Measurements from ENCODE around the gene RNASE13.
"Not testable (repeated sequence)": the region's sequence is repeated elsewhere in the genome, so short reads cannot be mapped to it uniquely, and the experiment has no call there.

RNASE13 gene

DNA sequence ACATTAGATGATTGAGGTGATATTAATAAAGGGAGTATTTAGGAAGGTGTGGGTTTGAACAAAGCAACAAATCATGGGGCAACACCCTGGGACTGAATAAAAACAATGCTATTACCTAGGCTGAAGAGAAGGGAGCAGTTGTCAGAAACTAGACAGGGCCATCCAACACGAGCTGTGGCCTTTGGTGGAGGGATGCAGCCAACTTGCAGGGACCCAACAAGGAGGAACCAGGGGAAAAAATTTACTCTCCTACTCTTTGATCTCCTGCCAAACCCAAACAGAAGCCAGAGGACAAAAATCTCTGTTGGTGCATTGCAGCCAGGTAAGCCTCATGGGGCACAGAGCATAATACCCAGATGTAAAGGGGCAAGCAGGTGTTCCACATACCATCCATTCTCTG, 23.5 kb downstream of the RNASE13 start:
- H3K36me3 ChIP-seq, result no peaks in the 10 kb centered on the region
- no peak overlapping the region for H3K9ac ChIP-seq
- H3K4me3 ChIP-seq, result no peak overlapping the region
- TF ChIP-seq Cebpa-rat (IDR thresholded peaks at IDR 0.05), result no peak
- no peak overlapping the region for H3K27ac ChIP-seq
- H4K20me1 ChIP-seq, result no peaks in the 10 kb centered on the region; a peak in 1 of 22 replicates
- no peak overlapping the region for H3K4me2 ChIP-seq
- H3K9me3 ChIP-seq (replicated peaks in 1 of 11), result no peaks in the 10 kb centered on the region
- H3K4me1 ChIP-seq, result peaks cover 0 to 13% (median 0%) of the 10 kb centered on the region in 10 experiments; a peak in 9 of 20 replicates
- H3K27me3 ChIP-seq, result no peaks in the 10 kb centered on the region

DNA sequence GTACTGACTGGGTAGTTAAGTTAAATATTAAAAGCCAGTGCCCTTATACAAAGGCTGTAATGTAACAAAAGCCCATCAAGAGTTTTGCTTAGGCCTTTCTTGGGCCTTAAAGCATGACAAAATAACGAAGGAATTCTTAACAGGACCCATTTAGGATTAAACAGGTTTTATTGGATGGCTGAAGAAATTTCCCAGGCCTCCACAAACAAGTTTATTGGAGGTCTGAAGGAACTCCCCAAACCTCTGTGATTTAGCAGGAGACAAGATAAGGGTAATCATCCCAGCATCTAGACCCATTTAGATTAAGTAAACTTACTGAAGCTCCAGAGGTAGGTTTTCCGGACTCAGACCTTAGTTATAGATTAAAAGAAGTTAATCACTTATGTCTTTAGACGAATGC, 24.9 kb downstream of the RNASE13 start:
- H3K36me3 ChIP-seq; H3K4me3 ChIP-seq; H3K27ac ChIP-seq; H3K9me3 ChIP-seq (replicated peaks in 1 of 11); H4K20me1 ChIP-seq; H3K9ac ChIP-seq; H3K4me1 ChIP-seq; H3K27me3 ChIP-seq; H3K4me2 ChIP-seq: not testable (repeated sequence)

DNA sequence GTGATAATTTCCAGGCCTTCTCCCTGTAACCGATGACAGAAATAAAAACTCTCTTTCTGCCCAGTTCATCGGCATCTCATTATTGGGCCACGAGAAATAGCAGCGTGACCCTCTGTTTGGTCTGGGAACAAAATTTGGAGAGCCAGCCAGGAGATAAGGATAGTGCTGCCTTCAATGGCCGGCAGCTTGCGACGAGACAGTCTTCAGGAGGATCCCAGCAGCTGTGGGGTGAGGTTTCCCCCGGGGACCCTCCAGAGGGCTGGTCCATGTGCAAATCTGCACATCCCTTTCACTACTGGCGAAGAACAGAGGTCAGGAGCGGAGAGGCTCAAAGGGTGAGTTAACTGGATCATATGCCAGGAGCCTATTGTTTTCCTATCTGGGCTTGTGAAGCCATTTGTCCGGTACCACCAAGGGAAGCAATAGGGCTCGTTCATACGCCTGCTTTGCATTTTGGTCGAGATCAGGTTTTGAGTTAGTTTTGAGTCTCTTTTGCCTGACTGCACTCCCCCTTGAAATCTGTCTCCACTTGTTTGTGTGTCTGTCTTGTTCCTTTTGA, 30.7 kb downstream of the RNASE13 start:
- Histone ChIP-seq H3K9me3 (replicated peaks in 1 of 11) (no peaks in the 10 kb centered on the region), H3K27ac (no peak overlapping the region), H3K4me2 (peak overlapping the region in 6 of 11 experiments; percentile 3 to 42 (median 20); a peak in 6 of 22 replicates), H3K27me3 (no peaks in the 10 kb centered on the region), H3K36me3 (no peaks in the 10 kb centered on the region), H3K9ac (no peak overlapping the region), H3K4me1 (peaks cover 0 to 10% (median 5%) of the 10 kb centered on the region in 10 experiments; a peak in 11 of 20 replicates), H4K20me1 (no peaks in the 10 kb centered on the region), H3K4me3 (no peak overlapping the region)
- no peak for TF ChIP-seq Cebpa-rat (IDR thresholded peaks at IDR 0.05)

- Histone ChIP-seq H3K27me3 (no peaks in the 10 kb centered on the region), H3K4me3 (no peak overlapping the region), H3K4me1 (peaks cover 0 to 10% (median 5%) of the 10 kb centered on the region in 10 experiments; a peak in 11 of 20 replicates), H3K36me3 (peaks cover 13 to 22% (median 16%) of the 10 kb centered on the region in 11 experiments), H3K4me2 (no peak overlapping the region), H3K27ac (no peak overlapping the region), H3K9ac (no peak overlapping the region), H4K20me1 (no peaks in the 10 kb centered on the region), H3K9me3 (replicated peaks in 1 of 11) (no peaks in the 10 kb centered on the region)
- TF ChIP-seq Cebpa-rat (IDR thresholded peaks at IDR 0.05), result no peak
Observed at GRCh38 chr14:21001218-21001617, 33.4 kb downstream of the RNASE13 start.

DNA sequence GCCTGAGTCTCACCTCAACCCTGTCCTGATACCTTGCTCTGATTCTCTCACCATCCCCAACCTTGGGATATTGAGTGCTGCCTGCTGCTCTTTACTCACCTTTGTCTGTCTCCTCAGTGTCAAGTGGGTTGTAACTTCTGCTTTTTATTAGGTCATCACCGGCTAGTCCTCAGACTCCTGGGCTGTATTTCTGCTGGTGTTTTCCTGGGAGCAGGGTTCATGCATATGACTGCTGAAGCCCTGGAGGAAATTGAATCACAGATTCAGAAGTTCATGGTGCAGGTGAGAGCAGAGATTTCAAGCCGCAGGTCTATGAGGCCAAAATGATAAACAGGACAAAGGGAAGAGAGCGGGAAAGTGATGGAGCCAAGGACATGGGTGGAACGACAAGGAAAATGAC, 35.0 kb downstream of the RNASE13 start:
- Histone ChIP-seq H3K4me1 (peaks cover 0 to 10% (median 5%) of the 10 kb centered on the region in 10 experiments; a peak in 11 of 20 replicates), H3K36me3 (peaks cover 29 to 38% (median 32%) of the 10 kb centered on the region in 11 experiments), H3K9ac (no peak overlapping the region), H3K27ac (no peak overlapping the region), H4K20me1 (0 out of 22 replicates have a peak, but pooled peaks cover 0 to 6% (median 0%) of the 10 kb centered on the region in 11 experiments), H3K9me3 (replicated peaks in 1 of 11) (no peaks in the 10 kb centered on the region), H3K27me3 (no peaks in the 10 kb centered on the region), H3K4me3 (no peak overlapping the region), H3K4me2 (no peak overlapping the region)
- TF ChIP-seq Cebpa-rat (IDR thresholded peaks at IDR 0.05), result no peak

GRCh38 chr14:20998674-20999366, 35.8 kb downstream of the RNASE13 start, which contains the start of gene SLC39A2:
Gene SLC39A2 (plus strand): TSS chr14:20999293. CDS start chr14:20999447, 154 bp downstream.
- Histone ChIP-seq H3K27ac (no peak within 1 kb of the TSS), H3K4me1 (peaks cover 0 to 3% (median under 1%) of the 10 kb centered on the region in 10 experiments; a peak in 11 of 20 replicates), H3K9me3 (replicated peaks in 1 of 11) (no peaks in the 10 kb centered on the region), H3K9ac (no peak within 1 kb of the TSS; a peak in 1 of 22 replicates), H3K36me3 (peaks cover 37 to 46% (median 40%) of the 10 kb centered on the region in 11 experiments), H3K4me2 (no peak within 1 kb of the TSS), H3K4me3 (no peak within 1 kb of the TSS), H3K27me3 (no peaks in the 10 kb centered on the region), H4K20me1 (peaks cover 0 to 7% (median 0%) of the 10 kb centered on the region in 11 experiments; a peak in 1 of 22 replicates)
- TF ChIP-seq Cebpa-rat (IDR thresholded peaks at IDR 0.05), result no peak

GRCh38 chr14:20998139-20998538, 36.5 kb downstream of the RNASE13 start:
- Histone ChIP-seq H3K27me3 (no peaks in the 10 kb centered on the region), H4K20me1 (peaks cover 0 to 7% (median 0%) of the 10 kb centered on the region in 11 experiments; a peak in 1 of 22 replicates), H3K27ac (no peak overlapping the region), H3K4me1 (no peaks in the 10 kb centered on the region), H3K4me2 (no peak overlapping the region), H3K4me3 (no peak overlapping the region), H3K9me3 (replicated peaks in 1 of 11) (no peaks in the 10 kb centered on the region), H3K36me3 (peaks cover 44 to 53% (median 46%) of the 10 kb centered on the region in 11 experiments), H3K9ac (no peak overlapping the region; a peak in 1 of 22 replicates)
- no peak for TF ChIP-seq Cebpa-rat (IDR thresholded peaks at IDR 0.05)

DNA sequence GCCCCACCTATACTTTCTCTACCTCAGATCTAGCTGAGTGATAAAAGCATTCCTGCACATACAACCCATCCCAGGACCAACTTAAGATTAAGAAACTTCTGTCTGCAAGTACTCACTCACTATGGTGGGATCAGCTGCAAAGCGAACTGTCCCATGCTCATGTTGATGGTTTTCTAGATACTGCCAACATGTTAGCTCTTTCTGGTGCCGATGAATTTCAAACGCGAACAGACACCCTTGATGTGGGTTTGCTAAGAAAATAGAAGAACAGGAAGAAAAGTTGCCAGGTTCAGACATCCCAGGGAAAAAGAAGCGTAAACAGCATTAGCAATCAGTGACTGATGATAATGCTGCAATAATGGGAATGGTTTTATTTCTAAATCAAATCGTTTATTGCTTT, 37.0 kb downstream of the RNASE13 start:
- no peak overlapping the region for H3K27ac ChIP-seq
- no peak for TF ChIP-seq Cebpa-rat (IDR thresholded peaks at IDR 0.05)
- peaks cover 0 to 4% (median 0%) of the 10 kb centered on the region in 10 experiments; a peak in 2 of 20 replicates for H3K4me1 ChIP-seq
- peaks cover 49 to 59% (median 52%) of the 10 kb centered on the region in 11 experiments for H3K36me3 ChIP-seq
- H3K4me3 ChIP-seq, result no peak overlapping the region
- no peaks in the 10 kb centered on the region for H3K27me3 ChIP-seq
- H3K9ac ChIP-seq, result no peak overlapping the region
- H3K9me3 ChIP-seq (replicated peaks in 1 of 11), result no peaks in the 10 kb centered on the region
- H3K4me2 ChIP-seq, result no peak overlapping the region
- peaks cover 0 to 7% (median 0%) of the 10 kb centered on the region in 11 experiments; a peak in 3 of 22 replicates for H4K20me1 ChIP-seq

GRCh38 chr14:20997115-20997514, 37.5 kb downstream of the RNASE13 start:
- TF ChIP-seq Cebpa-rat (IDR thresholded peaks at IDR 0.05), result no peak
- Histone ChIP-seq H4K20me1 (peaks cover 0 to 8% (median 0%) of the 10 kb centered on the region in 11 experiments; a peak in 3 of 22 replicates), H3K4me2 (no peak overlapping the region), H3K36me3 (peaks cover 54 to 63% (median 57%) of the 10 kb centered on the region in 11 experiments), H3K27ac (no peak overlapping the region), H3K4me1 (peaks cover 0 to 9% (median under 1%) of the 10 kb centered on the region in 10 experiments; a peak in 6 of 20 replicates), H3K27me3 (no peaks in the 10 kb centered on the region), H3K9me3 (replicated peaks in 1 of 11) (no peaks in the 10 kb centered on the region), H3K9ac (no peak overlapping the region), H3K4me3 (no peak overlapping the region)

All from BLaER1 treated with 17β-estradiol and CSF1 and Interleukin-3, amounts not matched to agents 10 nM and 100 nM (cell line).